ENCODE results near the gene ETFRF1. TPM values are rescaled to one million over a fixed set of nuclear protein-coding genes. Genes with fewer than 3 reads are reported as not detected.

The ETFRF1 gene
- total RNA-seq, 2 experiments from 2014 or later: 32.9 to 39.8 TPM

- ChIA-PET POLR2A (no interaction called here), CTCF (interaction anchor here (0.6 to 1.6 kb wide), 2 partner anchors 10 to 180 kb away, joined by 3 to 7 read pairs; no protein-coding TSS in a partner anchor)
- H3K27me3 Mint-ChIP-seq: no peaks in the 10 kb centered on the region
- Histone ChIP-seq H3K9me3 (ENCODE audit: control insufficient read depth in 1 of 2, insufficient read depth in 1 of 2, low read length in 2 of 2) (no peaks in the 10 kb centered on the region), H3K4me1 (ENCODE audit: insufficient read depth, low read length) (no peaks in the 10 kb centered on the region), H3K4me3 (ENCODE audit: low read length) (no peak overlapping the region), H3K27me3 (ENCODE audit: control insufficient read depth in 1 of 2, insufficient read depth in 2 of 2, low read length in 2 of 2) (no peaks in the 10 kb centered on the region), H3K36me3 (ENCODE audit: insufficient read depth, low read length) (peaks cover 39% of the 10 kb centered on the region), H3K27ac (ENCODE audit: low read depth in 1 of 2, low read length in 2 of 2) (no peak overlapping the region)
- H3K27ac Mint-ChIP-seq: no peak overlapping the region
- no peak for TF ChIP-seq CTCF (IDR thresholded peaks at IDR 0.05)
- peaks cover 63% of the 10 kb centered on the region for H3K36me3 Mint-ChIP-seq (ENCODE audit: low read depth)
- intact Hi-C loops (cut with DNase I, micrococcal nuclease): loop anchor here in 1 of 2 experiments (10.0 kb wide), 1 partner anchor 907 kb away; no protein-coding TSS in a partner anchor
- H3K9me3 Mint-ChIP-seq: no peaks in the 10 kb centered on the region
- H3K4me3 Mint-ChIP-seq: no peak overlapping the region
- no peak for DNase-seq
- peaks cover 19% of the 10 kb centered on the region for H3K4me1 Mint-ChIP-seq (ENCODE audit: low read depth)
- ATAC-seq (ENCODE audit: poor library complexity): no peak
Measured at GRCh38 chr12:25207846-25208245, 12.8 kb downstream of the ETFRF1 start.

- Mint-ChIP-seq H3K27ac (no peak overlapping the region), H3K4me1 (ENCODE audit: low read depth) (peaks cover 11% of the 10 kb centered on the region), H3K4me3 (no peak overlapping the region), H3K36me3 (ENCODE audit: low read depth) (peaks cover 57% of the 10 kb centered on the region), H3K9me3 (no peaks in the 10 kb centered on the region), H3K27me3 (no peaks in the 10 kb centered on the region)
- Histone ChIP-seq H3K27me3 (ENCODE audit: control insufficient read depth in 1 of 2, insufficient read depth in 2 of 2, low read length in 2 of 2) (no peaks in the 10 kb centered on the region), H3K4me3 (ENCODE audit: low read length) (no peak overlapping the region), H3K27ac (ENCODE audit: low read depth in 1 of 2, low read length in 2 of 2) (no peak overlapping the region), H3K36me3 (ENCODE audit: insufficient read depth, low read length) (peaks cover 39% of the 10 kb centered on the region), H3K9me3 (ENCODE audit: control insufficient read depth in 1 of 2, insufficient read depth in 1 of 2, low read length in 2 of 2) (no peaks in the 10 kb centered on the region), H3K4me1 (ENCODE audit: insufficient read depth, low read length) (no peaks in the 10 kb centered on the region)
- ATAC-seq (ENCODE audit: poor library complexity): no peak
- TF ChIP-seq CTCF (IDR thresholded peaks at IDR 0.05): no peak
- intact Hi-C loops (cut with DNase I, micrococcal nuclease): loop anchor here in 1 of 2 experiments (10.0 kb wide), 1 partner anchor 906 kb away; no protein-coding TSS in a partner anchor
- POLR2A ChIA-PET: interaction anchor here (0.7 kb wide), 1 partner anchor 14 kb away, joined by 3 read pairs; the partner anchor contains the start of genes DNAI7 and ETFRF1
- DNase-seq: no peak
- CTCF ChIA-PET: interaction anchor here (1.6 kb wide), 1 partner anchor 179 kb away, joined by 7 read pairs; no protein-coding TSS in a partner anchor
Measured at GRCh38 chr12:25208554-25208953, 13.5 kb downstream of the ETFRF1 start.

- DNase-seq (no peak), ATAC-seq (ENCODE audit: poor library complexity) (no peak)
- Histone ChIP-seq H3K27ac (ENCODE audit: low read depth in 1 of 2, low read length in 2 of 2) (no peak overlapping the region), H3K36me3 (ENCODE audit: insufficient read depth, low read length) (peaks cover 28% of the 10 kb centered on the region), H3K4me1 (ENCODE audit: insufficient read depth, low read length) (no peaks in the 10 kb centered on the region), H3K27me3 (ENCODE audit: control insufficient read depth in 1 of 2, insufficient read depth in 2 of 2, low read length in 2 of 2) (no peaks in the 10 kb centered on the region), H3K4me3 (ENCODE audit: low read length) (no peak overlapping the region), H3K9me3 (ENCODE audit: control insufficient read depth in 1 of 2, insufficient read depth in 1 of 2, low read length in 2 of 2) (no peaks in the 10 kb centered on the region)
- Mint-ChIP-seq H3K4me1 (ENCODE audit: low read depth) (peaks cover 10% of the 10 kb centered on the region), H3K9me3 (no peaks in the 10 kb centered on the region), H3K27ac (no peak overlapping the region), H3K27me3 (no peaks in the 10 kb centered on the region), H3K36me3 (ENCODE audit: low read depth) (peaks cover 46% of the 10 kb centered on the region), H3K4me3 (no peak overlapping the region)
- TF ChIP-seq CTCF (IDR thresholded peaks at IDR 0.05): no peak
- POLR2A ChIA-PET: no interaction called here
- CTCF ChIA-PET: interaction anchor here (1.0 kb wide), 1 partner anchor 177 kb away, joined by 3 read pairs; no protein-coding TSS in a partner anchor
- intact Hi-C loops (cut with DNase I, micrococcal nuclease): no loop called here
Measured at GRCh38 chr12:25213338-25213737, 18.3 kb downstream of the ETFRF1 start.

Data from CD4-positive, alpha-beta T cell (primary cell).